CD1c-positive myeloid dendritic cell (primary cell): ENCODE measurements around the gene AK9.
"Not testable (repeated sequence)": the region's sequence is repeated elsewhere in the genome, so short reads cannot be mapped to it uniquely, and the experiment has no call there.

ENCODE experiments used
- DNase-seq: peaks from one replicate; pipeline ENCODE4 v3.0.0-alpha.2; 2016; ENCODE audit errors: extremely low spot score

The AK9 gene

GRCh38 chr6:109690737-109691621, at the start of gene AK9, which contains the start of gene FIG4:
Gene AK9, minus strand, starts transcription at chr6:109691202. Its CDS starts 15,457 bp downstream, at chr6:109675745.
Gene FIG4, plus strand, starts transcription at chr6:109691296. Its CDS starts 140 bp downstream, at chr6:109691436.
- DNase-seq = peak; percentile 97

GRCh38 chr6:109740787-109741186, 49.8 kb upstream of the AK9 start:
- DNase-seq = peak; percentile 83

- no peak for DNase-seq
Observed at GRCh38 chr6:109739686-109740085, 48.7 kb upstream of the AK9 start.

- DNase-seq = no peak
Observed at GRCh38 chr6:109738667-109739066, 47.7 kb upstream of the AK9 start.

- DNase-seq = no peak
Observed at GRCh38 chr6:109738255-109738654, 47.3 kb upstream of the AK9 start.

GRCh38 chr6:109736273-109737025, 45.4 kb upstream of the AK9 start:
- DNase-seq = no peak

GRCh38 chr6:109725250-109725649, 34.2 kb upstream of the AK9 start:
- DNase-seq = not testable (repeated sequence)

- DNase-seq = no peak
Observed at GRCh38 chr6:109722564-109723254, 31.7 kb upstream of the AK9 start.

GRCh38 chr6:109722011-109722410, 31.0 kb upstream of the AK9 start:
- DNase-seq = no peak

GRCh38 chr6:109720311-109720710, 29.3 kb upstream of the AK9 start:
- DNase-seq = no peak

GRCh38 chr6:109718991-109719390, 28.0 kb upstream of the AK9 start:
- no peak for DNase-seq

GRCh38 chr6:109717971-109718370, 27.0 kb upstream of the AK9 start:
- DNase-seq = no peak

GRCh38 chr6:109715616-109716015, 24.6 kb upstream of the AK9 start:
- no peak for DNase-seq

- no peak for DNase-seq
Observed at GRCh38 chr6:109714611-109715010, 23.6 kb upstream of the AK9 start.

- DNase-seq = no peak
Observed at GRCh38 chr6:109714166-109714565, 23.2 kb upstream of the AK9 start.

GRCh38 chr6:109713097-109713496, 22.1 kb upstream of the AK9 start:
- no peak for DNase-seq

- DNase-seq = not testable (repeated sequence)
Observed at GRCh38 chr6:109708099-109708498, 17.1 kb upstream of the AK9 start.

- no peak for DNase-seq
Observed at GRCh38 chr6:109706513-109706912, 15.5 kb upstream of the AK9 start.

- peak; percentile 87 for DNase-seq
Observed at GRCh38 chr6:109705258-109705657, 14.3 kb upstream of the AK9 start.

- DNase-seq = peak; percentile 85
Observed at GRCh38 chr6:109702791-109703190, 11.8 kb upstream of the AK9 start.

GRCh38 chr6:109701774-109702173, 10.8 kb upstream of the AK9 start:
- peak; percentile 88 for DNase-seq

GRCh38 chr6:109701221-109701620, 10.2 kb upstream of the AK9 start:
- DNase-seq = peak; percentile 30
